ACC112 (cell line): ENCODE measurements around the gene UTF1.

Source experiments
- H2AFZ ChIP-seq: fragments of 200-600 bp; sonication (generic); one replicate; pipeline ENCODE4 v1.6.0; 2017; ENCODE audit warnings: antibody characterized with exemption, low read length; ENCODE audit not compliant: unreplicated experiment
- H3K27ac ChIP-seq: fragments of 200-600 bp; sonication (generic); 2 replicates; pipeline ENCODE4 v1.5.1; 2014; ENCODE audit warnings: low read depth, mild to moderate bottlenecking, antibody characterized with exemption, low read length, moderate library complexity
- H3K27me3 ChIP-seq: fragments of 200-600 bp; sonication (generic); 2 replicates; pipeline ENCODE4 v1.6.1; 2014; ENCODE audit warnings: mild to moderate bottlenecking, antibody characterized with exemption, low read length, moderate library complexity, mixed read lengths; ENCODE audit not compliant: insufficient read depth
- H3K36me3 ChIP-seq: fragments of 200-600 bp; sonication (generic); 2 replicates; pipeline ENCODE4 v1.6.1; 2016; ENCODE audit warnings: mild to moderate bottlenecking, antibody characterized with exemption, low read length, moderate library complexity, mixed read lengths; ENCODE audit not compliant: insufficient read depth
- H3K4me1 ChIP-seq: fragments of 200-600 bp; sonication (generic); one replicate; pipeline ENCODE4 v1.6.1; 2016; ENCODE audit warnings: low read length, mixed read lengths; ENCODE audit not compliant: insufficient read depth, unreplicated experiment, control insufficient read depth
- H3K4me3 ChIP-seq: fragments of 200-600 bp; sonication (generic); 2 replicates; pipeline ENCODE4 v1.5.1; 2014; ENCODE audit warnings: mild to moderate bottlenecking, low read depth, low read length
- H3K79me2 ChIP-seq: fragments of 200-600 bp; sonication (generic); one replicate; pipeline ENCODE4 v1.6.0; 2016; ENCODE audit warnings: low read length; ENCODE audit not compliant: control insufficient read depth, unreplicated experiment, insufficient read depth

The UTF1 gene

GRCh38 chr10:133249975-133250754 is 20.1 kb downstream of the UTF1 start:
- H3K27ac ChIP-seq = no peak overlapping the region
- peaks cover 4% of the 10 kb centered on the region; the same call in 1 of the 2 replicates for H3K27me3 ChIP-seq
- H3K4me3 ChIP-seq = no peak overlapping the region
- H3K79me2 ChIP-seq = no peaks in the 10 kb centered on the region
- H2AFZ ChIP-seq = no peak overlapping the region
- no peaks in the 10 kb centered on the region for H3K4me1 ChIP-seq
- no peaks in the 10 kb centered on the region for H3K36me3 ChIP-seq

- Histone ChIP-seq H3K27me3 (peaks cover 4% of the 10 kb centered on the region; the same call in 1 of the 2 replicates), H2AFZ (no peak overlapping the region), H3K4me3 (no peak overlapping the region), H3K4me1 (no peaks in the 10 kb centered on the region), H3K79me2 (no peaks in the 10 kb centered on the region), H3K27ac (no peak overlapping the region), H3K36me3 (no peaks in the 10 kb centered on the region)
Observed at GRCh38 chr10:133251388-133252222, 21.6 kb downstream of the UTF1 start.

GRCh38 chr10:133252223-133252552 is 22.2 kb downstream of the UTF1 start:
- H3K36me3 ChIP-seq = no peaks in the 10 kb centered on the region
- no peak overlapping the region for H3K27ac ChIP-seq
- H3K27me3 ChIP-seq = peaks cover 4% of the 10 kb centered on the region; the same call in 1 of the 2 replicates
- no peak overlapping the region for H2AFZ ChIP-seq
- no peak overlapping the region for H3K4me3 ChIP-seq
- H3K79me2 ChIP-seq = no peaks in the 10 kb centered on the region
- H3K4me1 ChIP-seq = no peaks in the 10 kb centered on the region

- H3K4me1 ChIP-seq = peaks cover 4% of the 10 kb centered on the region
- no peak overlapping the region for H2AFZ ChIP-seq
- H3K27ac ChIP-seq = no peak overlapping the region
- H3K79me2 ChIP-seq = no peaks in the 10 kb centered on the region
- no peaks in the 10 kb centered on the region; the same call in 1 of the 2 replicates for H3K27me3 ChIP-seq
- no peak overlapping the region for H3K4me3 ChIP-seq
- H3K36me3 ChIP-seq = no peaks in the 10 kb centered on the region
Observed at GRCh38 chr10:133253361-133253955, 23.4 kb downstream of the UTF1 start.

- H3K36me3 ChIP-seq = no peaks in the 10 kb centered on the region
- H3K79me2 ChIP-seq = no peaks in the 10 kb centered on the region
- no peak overlapping the region for H3K4me3 ChIP-seq
- H3K27ac ChIP-seq = no peak overlapping the region
- H2AFZ ChIP-seq = no peak overlapping the region
- H3K27me3 ChIP-seq = no peaks in the 10 kb centered on the region; the same call in 1 of the 2 replicates
- H3K4me1 ChIP-seq = peaks cover 13% of the 10 kb centered on the region
Observed at GRCh38 chr10:133254421-133255120, 24.6 kb downstream of the UTF1 start.

DNA sequence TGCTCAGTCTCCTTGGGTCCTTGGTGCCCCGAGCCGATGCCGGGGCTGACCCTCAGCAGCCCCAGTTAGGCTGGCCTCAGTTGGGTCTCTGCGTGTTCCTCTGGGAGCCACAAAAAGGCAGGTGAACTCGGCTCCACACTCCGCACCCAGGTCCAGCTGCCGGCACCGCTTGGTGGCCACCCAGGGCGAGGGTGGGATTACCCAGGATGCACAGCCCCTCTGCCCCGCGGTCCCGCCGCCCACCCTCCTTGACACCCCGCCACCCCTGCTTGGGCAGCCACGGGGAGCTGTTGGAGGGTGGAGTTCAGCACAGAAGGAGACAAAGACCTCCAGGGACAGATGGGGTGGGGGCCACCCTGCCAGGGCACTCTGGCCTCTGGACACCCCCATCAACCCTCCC is 25.3 kb downstream of the UTF1 start:
- no peak overlapping the region for H3K27ac ChIP-seq
- H2AFZ ChIP-seq = no peak overlapping the region
- H3K27me3 ChIP-seq = no peaks in the 10 kb centered on the region
- no peak overlapping the region for H3K4me3 ChIP-seq
- no peaks in the 10 kb centered on the region for H3K79me2 ChIP-seq
- peaks cover 20% of the 10 kb centered on the region for H3K4me1 ChIP-seq
- no peaks in the 10 kb centered on the region for H3K36me3 ChIP-seq

GRCh38 chr10:133257489-133258065 is 27.6 kb downstream of the UTF1 start:
- H3K36me3 ChIP-seq = no peaks in the 10 kb centered on the region
- H3K79me2 ChIP-seq = no peaks in the 10 kb centered on the region
- no peak overlapping the region for H2AFZ ChIP-seq
- H3K27ac ChIP-seq = no peak overlapping the region
- H3K27me3 ChIP-seq = no peaks in the 10 kb centered on the region
- peaks cover 28% of the 10 kb centered on the region for H3K4me1 ChIP-seq
- no peak overlapping the region for H3K4me3 ChIP-seq

DNA sequence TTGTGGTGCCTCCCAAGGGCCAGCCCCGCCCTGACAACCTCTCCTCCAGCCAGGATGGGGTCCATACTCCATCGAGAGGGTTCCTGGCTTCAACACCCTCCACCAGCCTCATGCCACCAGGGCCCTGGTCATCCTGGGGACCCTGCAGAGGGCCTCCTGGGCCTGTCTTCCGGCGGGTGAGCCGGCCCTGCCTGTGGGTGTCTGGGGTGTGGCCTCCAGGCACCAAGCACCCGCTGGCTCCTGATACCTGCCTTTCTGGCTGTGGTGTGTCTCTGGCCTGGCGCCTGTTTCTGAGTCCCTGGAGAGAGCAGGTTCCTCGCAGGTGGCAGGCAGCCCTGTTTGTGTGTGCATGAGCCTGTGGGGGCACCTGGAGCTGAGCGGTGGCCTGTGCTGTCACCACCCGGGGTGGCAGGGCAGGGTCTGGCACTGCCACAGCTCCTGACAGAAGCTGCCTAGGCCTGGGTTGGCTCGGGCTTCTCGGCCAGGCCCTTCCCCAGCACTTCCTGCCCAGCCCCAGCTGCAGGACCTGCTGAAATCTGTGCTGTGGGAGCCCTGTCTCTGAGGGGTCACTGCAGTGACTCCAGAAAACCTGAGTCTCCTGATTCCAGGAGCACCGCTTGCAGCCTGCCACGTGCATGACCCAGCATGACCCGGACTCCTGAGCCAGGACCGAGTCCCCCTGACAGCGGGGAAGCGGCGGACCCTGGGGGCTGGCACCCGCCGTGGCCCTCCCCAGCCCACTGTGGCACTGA is 28.2 kb downstream of the UTF1 start:
- Histone ChIP-seq H3K4me1 (peaks cover 28% of the 10 kb centered on the region), H3K36me3 (no peaks in the 10 kb centered on the region), H3K27ac (peak overlapping the region; percentile 70; the same call in 1 of the 2 replicates), H2AFZ (no peak overlapping the region), H3K79me2 (no peaks in the 10 kb centered on the region), H3K27me3 (no peaks in the 10 kb centered on the region), H3K4me3 (no peak overlapping the region)

- Histone ChIP-seq H2AFZ (no peak overlapping the region), H3K27ac (peak overlapping the region; percentile 70), H3K79me2 (no peaks in the 10 kb centered on the region), H3K4me3 (no peak overlapping the region), H3K36me3 (no peaks in the 10 kb centered on the region), H3K4me1 (peaks cover 28% of the 10 kb centered on the region), H3K27me3 (no peaks in the 10 kb centered on the region)
Observed at GRCh38 chr10:133258818-133259601, 29.0 kb downstream of the UTF1 start.
